ENCODE data around the gene BAIAP2. TPM values are rescaled to one million over a fixed set of nuclear protein-coding genes. Genes with fewer than 3 reads are reported as not detected.

The BAIAP2 gene
- total RNA-seq, 2 experiments from 2014 or later: 5.9 to 6.3 TPM

- H3K36me3 Mint-ChIP-seq (ENCODE audit: low read depth): no peaks in the 10 kb centered on the region
Measured at GRCh38 chr17:81101614-81102306, 66.8 kb downstream of the BAIAP2 start.

GRCh38 chr17:81102352-81102751 is 67.4 kb downstream of the BAIAP2 start:
- no peak overlapping the region for H3K4me3 Mint-ChIP-seq
- peaks cover 12% of the 10 kb centered on the region for H3K4me1 Mint-ChIP-seq (ENCODE audit: low read depth)
- TF ChIP-seq CTCF (IDR thresholded peaks at IDR 0.05): no peak
- ATAC-seq (no peak), DNase-seq (no peak)
- H3K9me3 Mint-ChIP-seq: no peaks in the 10 kb centered on the region
- intact Hi-C loops (cut with micrococcal nuclease): loop anchor here (5.0 kb wide), 1 partner anchor 75 kb away; no protein-coding TSS in a partner anchor
- H3K27me3 Mint-ChIP-seq: no peaks in the 10 kb centered on the region
- H3K27ac Mint-ChIP-seq: no peak overlapping the region
- no peaks in the 10 kb centered on the region for H3K36me3 Mint-ChIP-seq (ENCODE audit: low read depth)
- ChIA-PET CTCF (interaction anchor here (0.6 to 3.7 kb wide), 25 partner anchors 8 to 133 kb away, joined by 3 to 55 read pairs (median 5); partner anchors contain the start of gene BAIAP2), POLR2A (interaction anchor here (1.0 to 1.9 kb wide), 4 partner anchors 8 to 79 kb away, joined by 3 to 5 read pairs (median 4); no protein-coding TSS in a partner anchor)

More at GRCh38 chr17:81101614-81102306, 66.8 kb downstream of the BAIAP2 start:
- intact Hi-C loops (cut with micrococcal nuclease): loop anchor here (5.0 kb wide), 1 partner anchor 74 kb away; no protein-coding TSS in a partner anchor
- Mint-ChIP-seq H3K4me1 (ENCODE audit: low read depth) (peaks cover 16% of the 10 kb centered on the region), H3K4me3 (no peak overlapping the region), H3K9me3 (no peaks in the 10 kb centered on the region), H3K27me3 (no peaks in the 10 kb centered on the region), H3K27ac (no peak overlapping the region)
- DNase-seq (peak; percentile 90), ATAC-seq (peak; percentile 99)
- TF ChIP-seq CTCF (IDR thresholded peaks at IDR 0.05): peak; percentile 100
- ChIA-PET POLR2A (interaction anchor here (1.0 to 1.6 kb wide), 3 partner anchors 17 to 78 kb away, joined by 3 to 4 read pairs (median 4); no protein-coding TSS in a partner anchor), CTCF (interaction anchor here (0.6 to 3.7 kb wide), 28 partner anchors 9 to 134 kb away, joined by 3 to 55 read pairs (median 4); partner anchors contain the start of gene BAIAP2)

- intact Hi-C loops (cut with micrococcal nuclease): loop anchor here (5.0 kb wide), 1 partner anchor 76 kb away; no protein-coding TSS in a partner anchor
- Mint-ChIP-seq H3K4me1 (ENCODE audit: low read depth) (peaks cover 7% of the 10 kb centered on the region), H3K27ac (no peak overlapping the region), H3K36me3 (ENCODE audit: low read depth) (no peaks in the 10 kb centered on the region), H3K4me3 (no peak overlapping the region), H3K9me3 (no peaks in the 10 kb centered on the region), H3K27me3 (no peaks in the 10 kb centered on the region)
- ATAC-seq: no peak
- DNase-seq: no peak
- TF ChIP-seq CTCF (IDR thresholded peaks at IDR 0.05): no peak
- ChIA-PET CTCF (interaction anchor here (0.8 to 3.7 kb wide), 14 partner anchors 8 to 133 kb away, joined by 3 to 55 read pairs (median 6); partner anchors contain the start of gene BAIAP2), POLR2A (interaction anchor here (1.6 to 1.9 kb wide), 2 partner anchors 8 to 15 kb away, joined by 4 to 5 read pairs; no protein-coding TSS in a partner anchor)
Measured at GRCh38 chr17:81102869-81103268, 67.9 kb downstream of the BAIAP2 start.

GRCh38 chr17:81103379-81103778 is 68.4 kb downstream of the BAIAP2 start:
- no peak for ATAC-seq
- H3K27me3 Mint-ChIP-seq: no peaks in the 10 kb centered on the region
- no peak overlapping the region for H3K27ac Mint-ChIP-seq
- intact Hi-C loops (cut with micrococcal nuclease): loop anchor here (5.0 kb wide), 1 partner anchor 76 kb away; no protein-coding TSS in a partner anchor
- TF ChIP-seq CTCF (IDR thresholded peaks at IDR 0.05): no peak
- ChIA-PET CTCF (interaction anchor here (1.2 to 3.7 kb wide), 5 partner anchors 9 to 84 kb away, joined by 3 to 55 read pairs (median 13); partner anchors contain the start of gene BAIAP2), POLR2A (interaction anchor here (1.9 kb wide), 1 partner anchor 9 kb away, joined by 5 read pairs; no protein-coding TSS in a partner anchor)
- no peaks in the 10 kb centered on the region for H3K36me3 Mint-ChIP-seq (ENCODE audit: low read depth)
- no peak for DNase-seq
- no peak overlapping the region for H3K4me3 Mint-ChIP-seq
- H3K9me3 Mint-ChIP-seq: no peaks in the 10 kb centered on the region
- peaks cover 5% of the 10 kb centered on the region for H3K4me1 Mint-ChIP-seq (ENCODE audit: low read depth)

- TF ChIP-seq CTCF (IDR thresholded peaks at IDR 0.05): no peak
- ATAC-seq: no peak
- POLR2A ChIA-PET: no interaction called here
Measured at GRCh38 chr17:81106716-81107115, 71.8 kb downstream of the BAIAP2 start.

More at GRCh38 chr17:81106716-81107115, 71.8 kb downstream of the BAIAP2 start:
- peaks cover 3% of the 10 kb centered on the region for H3K4me1 Mint-ChIP-seq (ENCODE audit: low read depth)
- no peak overlapping the region for H3K27ac Mint-ChIP-seq
- intact Hi-C loops (cut with micrococcal nuclease): no loop called here
- CTCF ChIA-PET: no interaction called here
- H3K4me3 Mint-ChIP-seq: no peak overlapping the region
- H3K36me3 Mint-ChIP-seq (ENCODE audit: low read depth): no peaks in the 10 kb centered on the region
- DNase-seq: no peak
- H3K9me3 Mint-ChIP-seq: no peaks in the 10 kb centered on the region
- no peaks in the 10 kb centered on the region for H3K27me3 Mint-ChIP-seq

Data from activated CD8-positive, alpha-beta T cell treated with anti-CD3 and anti-CD28 coated beads for 36 hours (primary cell).